Stimulated activated naive B cell treated with anti-CD40 and anti-IgM and Interleukin-4, amounts not matched to agents 10 μg/mL and 1 μg/mL and 100 μg/mL, for 72 hours (primary cell): ENCODE results near the gene PLA2G7.
"Not testable (repeated sequence)": the region's sequence is repeated elsewhere in the genome, so short reads cannot be mapped to it uniquely, and the experiment has no call there.

Experiments
- ATAC-seq, 2 donors: fragments of 150-1000 bp; cut with Tn5 transposase; replicated peaks; 2 replicates each; pipeline ENCODE4 v1.10.0; 2021; ENCODE audit warnings: moderate library complexity in 1 of 2
- DNase-seq: peaks from one replicate; pipeline ENCODE4 v3.0.0; 2021
- H3K27ac Mint-ChIP-seq: one replicate; pipeline ENCODE4 v1.8.0; 2022; ENCODE audit warnings: mild to moderate bottlenecking, mixed read lengths
- H3K27me3 Mint-ChIP-seq, 2 donors: one replicate each; pipeline ENCODE4 v1.8.0; 2022; ENCODE audit warnings: mixed read lengths in 2 of 2
- H3K36me3 Mint-ChIP-seq, 2 donors: one replicate each; pipeline ENCODE4 v1.8.0; 2022; ENCODE audit warnings: mixed read lengths in 2 of 2, mild to moderate bottlenecking in 1 of 2
- H3K4me1 Mint-ChIP-seq, 2 donors: one replicate each; pipeline ENCODE4 v1.8.0; 2022; ENCODE audit warnings: mixed read lengths in 2 of 2, mild to moderate bottlenecking in 1 of 2
- H3K4me3 Mint-ChIP-seq, 2 donors: one replicate each; pipeline ENCODE4 v1.8.0; 2022; ENCODE audit warnings: mild to moderate bottlenecking in 2 of 2, mixed read lengths in 2 of 2, moderate library complexity in 1 of 2
- H3K9me3 Mint-ChIP-seq, 2 donors: one replicate each; pipeline ENCODE4 v1.8.0; 2022; ENCODE audit warnings: mixed read lengths in 2 of 2, mild to moderate bottlenecking in 1 of 2

The PLA2G7 gene

GRCh38 chr6:46758960-46759753 is 24.0 kb upstream of the PLA2G7 start:
- DNase-seq (no peak), ATAC-seq (no peak)
- Mint-ChIP-seq H3K4me1 (no peaks in the 10 kb centered on the region), H3K27ac (no peak overlapping the region), H3K27me3 (peaks cover 0 to 11% of the 10 kb centered on the region in 2 donors), H3K36me3 (no peaks in the 10 kb centered on the region), H3K4me3 (no peak overlapping the region), H3K9me3 (no peaks in the 10 kb centered on the region)

GRCh38 chr6:46757214-46757596 is 22.0 kb upstream of the PLA2G7 start:
- no peak for DNase-seq
- no peak overlapping the region for H3K4me3 Mint-ChIP-seq
- H3K9me3 Mint-ChIP-seq = no peaks in the 10 kb centered on the region
- H3K27ac Mint-ChIP-seq = no peak overlapping the region
- ATAC-seq = no peak
- H3K36me3 Mint-ChIP-seq = no peaks in the 10 kb centered on the region
- no peaks in the 10 kb centered on the region for H3K4me1 Mint-ChIP-seq
- H3K27me3 Mint-ChIP-seq = peaks cover 0 to 6% of the 10 kb centered on the region in 2 donors

DNA sequence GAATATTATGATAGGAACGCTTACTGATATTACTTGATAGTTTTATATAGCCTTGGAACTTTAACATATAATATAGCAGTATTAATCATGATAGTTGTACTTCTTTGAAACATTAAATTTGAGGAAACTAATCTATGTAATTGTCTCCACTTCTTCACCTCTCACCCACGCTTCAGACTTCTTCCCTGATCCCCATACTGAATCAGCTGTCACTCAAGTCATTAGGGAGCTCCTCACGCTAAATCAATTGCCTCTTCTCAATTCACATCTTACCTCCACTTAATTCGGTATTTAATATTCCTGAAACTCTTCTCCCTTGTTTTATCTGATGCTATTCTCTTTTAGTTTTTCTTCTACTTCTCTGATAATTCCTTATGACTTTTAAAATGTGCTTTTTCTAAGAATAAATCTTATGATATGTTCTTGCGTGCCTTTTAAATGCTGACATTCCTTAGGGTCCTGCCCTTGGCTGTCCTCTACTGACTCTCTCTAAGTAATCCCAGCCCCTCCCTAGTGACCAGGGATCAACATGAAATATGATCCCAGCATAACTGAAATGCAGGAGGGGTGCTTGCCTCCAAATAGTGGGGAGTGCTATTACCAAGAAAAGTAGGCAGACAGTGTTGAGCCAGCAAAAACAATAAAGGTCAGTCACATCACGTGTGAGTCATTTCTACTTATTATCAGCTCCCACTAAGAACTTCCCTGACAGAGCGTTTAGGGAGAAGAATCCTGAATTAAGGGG is 21.5 kb upstream of the PLA2G7 start:
- Mint-ChIP-seq H3K4me3 (no peak overlapping the region), H3K27ac (no peak overlapping the region), H3K4me1 (no peaks in the 10 kb centered on the region), H3K36me3 (no peaks in the 10 kb centered on the region), H3K9me3 (no peaks in the 10 kb centered on the region), H3K27me3 (peaks cover 0 to 6% of the 10 kb centered on the region in 2 donors)
- DNase-seq (no peak), ATAC-seq (no peak)

DNA sequence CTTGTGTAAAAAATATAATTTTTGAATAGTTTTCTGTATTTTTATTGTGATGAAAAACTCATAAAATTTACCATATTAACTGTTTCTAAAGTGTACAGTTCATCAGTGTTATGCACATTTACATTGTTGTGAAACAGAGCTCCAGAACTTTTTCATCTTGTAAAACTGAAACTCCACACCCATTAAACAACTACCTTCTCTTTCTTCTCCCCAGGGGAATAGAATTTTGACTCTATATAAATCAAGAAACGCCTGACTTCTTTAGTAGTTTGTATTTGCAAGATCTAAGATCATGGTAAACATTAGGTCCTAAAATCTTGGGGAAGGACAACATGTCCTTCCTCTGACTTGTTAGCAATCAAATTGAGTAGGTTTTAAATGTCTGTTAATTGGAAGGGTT is 20.7 kb upstream of the PLA2G7 start:
- Mint-ChIP-seq H3K4me1 (no peaks in the 10 kb centered on the region), H3K9me3 (no peaks in the 10 kb centered on the region), H3K27me3 (peaks cover 0 to 6% of the 10 kb centered on the region in 2 donors), H3K27ac (no peak overlapping the region), H3K36me3 (no peaks in the 10 kb centered on the region), H3K4me3 (no peak overlapping the region)
- ATAC-seq = no peak
- no peak for DNase-seq

DNA sequence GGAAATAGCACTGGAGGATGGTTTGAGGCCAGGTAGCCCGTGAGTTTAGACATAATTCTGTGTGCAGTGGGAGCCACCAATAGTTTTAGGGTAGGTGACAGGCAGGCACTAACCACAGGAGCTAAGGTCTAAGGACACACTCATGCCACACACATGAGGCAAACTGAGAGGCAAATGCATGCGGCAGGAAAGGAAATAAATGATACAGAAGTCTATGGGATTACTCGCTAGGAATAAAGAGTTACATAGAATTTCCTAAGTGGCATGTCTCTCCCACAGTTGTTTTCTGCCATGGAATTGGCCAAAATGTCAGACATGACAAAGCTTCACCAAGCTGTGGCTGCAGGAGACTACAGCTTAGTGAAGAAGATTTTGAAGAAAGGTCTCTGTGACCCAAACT is 16.5 kb upstream of the PLA2G7 start:
- H3K4me1 Mint-ChIP-seq = no peaks in the 10 kb centered on the region

DNA sequence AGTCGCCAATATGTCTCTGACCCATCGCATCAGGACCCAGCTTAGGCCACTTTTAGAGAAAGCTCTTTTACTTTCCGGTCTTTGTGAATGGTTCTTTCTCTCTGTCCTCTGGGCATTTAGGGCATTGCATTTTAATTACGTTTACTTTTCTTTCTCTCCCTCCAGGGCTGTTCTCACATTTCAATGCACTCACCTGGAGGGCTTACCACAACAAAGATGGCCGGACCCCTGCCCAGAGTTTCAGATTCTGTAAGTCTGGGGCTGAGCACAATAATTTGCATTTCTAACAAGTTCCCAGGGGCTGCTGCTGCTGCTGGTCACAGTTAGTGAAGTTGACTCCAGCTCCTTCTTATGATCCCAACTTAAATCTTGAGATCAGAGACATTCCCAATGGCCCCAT is 14.6 kb upstream of the PLA2G7 start:
- H3K27me3 Mint-ChIP-seq = peaks cover 8 to 15% of the 10 kb centered on the region in 2 donors

More for the DNA sequence above, 16.5 kb upstream of the PLA2G7 start:
- no peaks in the 10 kb centered on the region for H3K9me3 Mint-ChIP-seq
- no peak for ATAC-seq
- H3K27me3 Mint-ChIP-seq = peaks cover 0 to 6% of the 10 kb centered on the region in 2 donors
- H3K4me3 Mint-ChIP-seq = no peak overlapping the region
- H3K36me3 Mint-ChIP-seq = no peaks in the 10 kb centered on the region
- DNase-seq = no peak
- H3K27ac Mint-ChIP-seq = no peak overlapping the region

DNA sequence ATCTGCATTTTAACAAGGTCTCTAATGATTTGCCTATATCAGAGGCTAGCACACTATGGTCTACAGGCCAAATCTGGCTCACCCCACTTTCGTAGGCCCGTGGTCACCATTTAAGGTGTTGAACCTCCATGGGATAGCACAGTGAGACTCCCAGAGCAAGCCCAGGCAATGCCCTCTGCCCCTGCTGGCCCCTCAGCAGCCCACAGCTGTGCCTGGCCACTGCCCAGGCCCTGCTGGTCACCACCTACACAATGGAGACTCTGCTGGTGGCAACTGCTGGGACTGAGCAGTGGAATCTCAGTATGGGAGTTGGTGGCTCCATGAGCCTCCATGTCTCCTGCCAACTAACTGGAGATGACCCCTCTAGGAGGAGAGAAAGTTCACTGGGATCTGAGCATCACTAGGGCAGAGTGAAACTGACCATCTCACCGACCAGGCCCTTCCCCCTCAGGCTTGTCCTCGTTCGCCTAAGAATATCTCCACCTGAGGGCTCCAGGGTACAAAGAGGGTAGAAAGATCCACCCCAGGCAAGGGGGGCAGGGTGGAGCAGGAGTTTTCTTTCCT is 13.8 kb upstream of the PLA2G7 start:
- no peak for ATAC-seq
- Mint-ChIP-seq H3K9me3 (no peaks in the 10 kb centered on the region), H3K4me1 (no peaks in the 10 kb centered on the region), H3K27ac (no peak overlapping the region), H3K27me3 (peaks cover 8 to 21% of the 10 kb centered on the region in 2 donors), H3K4me3 (no peak overlapping the region), H3K36me3 (no peaks in the 10 kb centered on the region)
- no peak for DNase-seq

More for the DNA sequence above, 14.6 kb upstream of the PLA2G7 start:
- no peaks in the 10 kb centered on the region for H3K9me3 Mint-ChIP-seq
- H3K27ac Mint-ChIP-seq = no peak overlapping the region
- H3K4me1 Mint-ChIP-seq = no peaks in the 10 kb centered on the region
- no peak overlapping the region for H3K4me3 Mint-ChIP-seq
- no peaks in the 10 kb centered on the region for H3K36me3 Mint-ChIP-seq
- no peak for ATAC-seq
- DNase-seq = no peak

DNA sequence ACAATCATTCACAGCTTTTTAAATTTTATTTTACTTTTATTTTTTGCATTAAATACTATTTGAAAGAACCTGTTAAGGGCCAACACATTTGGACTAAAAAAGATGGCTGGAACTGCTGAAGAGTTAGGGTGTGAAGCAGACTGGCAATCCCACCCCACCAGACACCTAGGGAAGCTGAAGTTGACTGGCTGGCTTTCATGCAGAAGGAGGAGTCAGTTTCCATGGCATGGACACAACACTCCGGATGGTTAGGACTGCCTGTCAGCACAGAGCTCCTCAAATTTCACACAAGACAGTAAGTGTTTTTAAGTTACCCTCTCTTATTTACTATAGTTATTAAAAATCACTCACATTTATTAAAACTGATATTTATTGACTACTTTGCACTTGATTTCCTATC is 11.5 kb upstream of the PLA2G7 start, which contains the start of gene ANKRD66:
Gene ANKRD66 (plus strand): TSS at position 238 of the 400 bp plus-strand sequence. CDS start 5,016 bp downstream, outside the sequence.
- H3K4me1 Mint-ChIP-seq = no peaks in the 10 kb centered on the region
- H3K4me3 Mint-ChIP-seq = no peak within 1 kb of the TSS
- DNase-seq (no peak), ATAC-seq (no peak)
- H3K36me3 Mint-ChIP-seq = no peaks in the 10 kb centered on the region
- no peaks in the 10 kb centered on the region for H3K9me3 Mint-ChIP-seq
- no peak within 1 kb of the TSS for H3K27ac Mint-ChIP-seq
- peaks cover 8 to 21% of the 10 kb centered on the region in 2 donors for H3K27me3 Mint-ChIP-seq

DNA sequence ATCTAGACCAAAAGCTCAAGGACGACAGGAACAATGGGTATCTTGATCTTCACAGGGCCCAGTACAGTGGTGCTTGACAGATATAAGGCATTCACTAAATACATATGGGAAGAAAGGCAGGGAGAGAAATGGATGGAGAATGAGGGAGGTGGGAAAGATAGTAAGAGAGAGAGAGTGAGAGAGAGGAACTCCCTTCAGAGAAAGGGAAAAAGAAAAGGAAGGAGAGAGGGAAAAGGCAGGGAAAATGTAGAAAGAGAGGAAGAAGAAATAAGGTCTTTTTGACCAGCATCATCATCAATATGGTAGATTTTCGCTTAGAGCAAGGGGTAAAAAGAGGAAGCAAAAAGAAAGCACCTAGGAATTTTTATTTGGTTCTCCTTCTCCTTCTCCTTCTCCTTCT is 10.8 kb upstream of the PLA2G7 start:
- no peak for DNase-seq
- Mint-ChIP-seq H3K27me3 (peaks cover 8 to 21% of the 10 kb centered on the region in 2 donors), H3K4me3 (no peak overlapping the region), H3K4me1 (no peaks in the 10 kb centered on the region), H3K36me3 (no peaks in the 10 kb centered on the region), H3K27ac (no peak overlapping the region), H3K9me3 (no peaks in the 10 kb centered on the region)
- no peak for ATAC-seq

DNA sequence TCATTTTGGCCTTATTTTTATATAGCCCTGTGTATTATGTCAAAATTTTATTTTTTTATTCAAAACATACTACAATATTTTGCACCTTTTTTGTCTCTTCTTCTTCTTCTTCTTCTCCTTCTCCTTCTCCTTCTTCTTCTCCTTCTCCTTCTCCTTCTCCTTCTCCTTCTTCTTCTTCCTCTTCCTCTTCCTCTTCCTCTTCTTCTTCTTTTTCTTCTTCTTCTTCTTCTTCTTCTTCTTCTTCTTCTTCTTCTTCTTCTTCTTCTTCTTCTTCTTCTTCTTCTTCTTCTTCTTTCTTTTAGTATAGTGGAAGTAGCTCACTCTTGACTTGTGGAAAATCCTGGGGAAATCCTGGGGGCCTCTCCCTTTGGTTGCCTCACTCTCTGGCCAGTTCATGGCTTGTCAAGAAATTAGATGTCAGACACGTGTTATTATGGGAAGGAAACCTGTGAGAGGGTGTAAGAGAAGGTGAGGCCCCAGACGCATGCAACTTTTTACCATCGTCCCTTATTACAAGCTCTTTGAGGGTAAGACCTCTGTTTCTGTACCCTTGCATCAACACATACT is 9.1 kb upstream of the PLA2G7 start:
- H3K4me3 Mint-ChIP-seq, H3K27ac Mint-ChIP-seq, DNase-seq, ATAC-seq, H3K4me1 Mint-ChIP-seq, H3K36me3 Mint-ChIP-seq, H3K9me3 Mint-ChIP-seq: not testable (repeated sequence)
- H3K27me3 Mint-ChIP-seq = peaks cover 11 to 26% of the 10 kb centered on the region in 2 donors

GRCh38 chr6:46743425-46744158 is 8.4 kb upstream of the PLA2G7 start:
- H3K27ac Mint-ChIP-seq = no peak overlapping the region
- no peaks in the 10 kb centered on the region for H3K4me1 Mint-ChIP-seq
- ATAC-seq = no peak
- no peak overlapping the region for H3K4me3 Mint-ChIP-seq
- no peaks in the 10 kb centered on the region for H3K9me3 Mint-ChIP-seq
- no peak for DNase-seq
- H3K36me3 Mint-ChIP-seq = no peaks in the 10 kb centered on the region
- H3K27me3 Mint-ChIP-seq = peaks cover 12 to 24% of the 10 kb centered on the region in 2 donors

DNA sequence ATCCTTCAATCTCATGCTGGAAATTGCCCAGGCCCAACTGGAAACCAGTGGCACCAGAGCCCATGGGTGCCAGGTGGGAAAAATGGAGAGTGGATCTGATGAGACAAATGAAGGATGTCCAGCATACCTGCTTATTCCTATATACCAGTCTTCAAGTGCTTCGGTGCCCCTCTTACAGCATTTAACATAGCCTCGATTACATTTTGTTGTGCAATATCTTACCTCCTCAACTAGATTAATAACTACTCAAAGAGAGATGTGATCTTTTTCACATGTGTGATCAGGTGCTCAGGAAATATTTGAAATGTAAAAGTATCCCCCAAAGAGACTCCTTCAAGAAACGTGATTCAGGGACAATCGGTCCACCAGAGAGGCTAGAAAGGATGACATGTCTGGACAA is 6.7 kb upstream of the PLA2G7 start:
- Mint-ChIP-seq H3K4me1 (no peaks in the 10 kb centered on the region), H3K9me3 (no peaks in the 10 kb centered on the region), H3K27me3 (peaks cover 28 to 39% of the 10 kb centered on the region in 2 donors), H3K4me3 (no peak overlapping the region), H3K36me3 (no peaks in the 10 kb centered on the region), H3K27ac (no peak overlapping the region)
- DNase-seq (no peak), ATAC-seq (no peak)

- H3K4me3 Mint-ChIP-seq = no peak overlapping the region
- H3K27ac Mint-ChIP-seq = no peak overlapping the region
Measured at GRCh38 chr6:46741482-46741881, 6.3 kb upstream of the PLA2G7 start.

DNA sequence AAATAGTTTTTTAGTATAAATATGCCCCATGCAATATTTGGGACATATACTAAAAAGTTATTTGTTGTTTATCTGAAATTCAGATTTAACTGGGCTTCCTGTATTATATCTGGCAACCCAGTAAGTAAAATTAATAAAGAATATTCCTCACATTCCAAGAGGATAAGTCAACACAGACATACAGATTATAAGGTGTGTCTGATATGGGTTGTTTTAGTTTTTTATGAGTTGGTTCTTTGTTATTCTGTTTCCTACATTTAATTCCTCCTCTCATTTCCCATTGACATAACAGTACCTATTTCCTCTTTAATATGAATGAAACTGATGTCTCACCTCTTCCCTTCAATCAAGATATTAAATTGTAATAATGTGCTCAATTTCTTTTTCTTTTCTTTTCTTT is 1.7 kb upstream of the PLA2G7 start:
- no peak for ATAC-seq
- no peak overlapping the region for H3K4me3 Mint-ChIP-seq
- peaks cover 5 to 9% of the 10 kb centered on the region in 2 donors for H3K4me1 Mint-ChIP-seq
- no peaks in the 10 kb centered on the region for H3K9me3 Mint-ChIP-seq
- peaks cover 53 to 67% of the 10 kb centered on the region in 2 donors for H3K27me3 Mint-ChIP-seq
- no peak for DNase-seq
- no peak overlapping the region for H3K27ac Mint-ChIP-seq
- no peaks in the 10 kb centered on the region for H3K36me3 Mint-ChIP-seq

More at GRCh38 chr6:46741482-46741881, 6.3 kb upstream of the PLA2G7 start:
- Mint-ChIP-seq H3K36me3 (no peaks in the 10 kb centered on the region), H3K4me1 (no peaks in the 10 kb centered on the region), H3K9me3 (no peaks in the 10 kb centered on the region), H3K27me3 (peaks cover 29 to 41% of the 10 kb centered on the region in 2 donors)
- no peak for DNase-seq
- ATAC-seq = no peak
